ENCODE measurements around the gene MDH2.
"Not testable (repeated sequence)": the region's sequence is repeated elsewhere in the genome, so short reads cannot be mapped to it uniquely, and the experiment has no call there.

Gene MDH2

GRCh38 chr7:76048668-76048988, 722 bp downstream of the MDH2 start:
- no peak for DNase-seq

GRCh38 chr7:76049295-76049694, 1.4 kb downstream of the MDH2 start:
- no peak for DNase-seq

DNA sequence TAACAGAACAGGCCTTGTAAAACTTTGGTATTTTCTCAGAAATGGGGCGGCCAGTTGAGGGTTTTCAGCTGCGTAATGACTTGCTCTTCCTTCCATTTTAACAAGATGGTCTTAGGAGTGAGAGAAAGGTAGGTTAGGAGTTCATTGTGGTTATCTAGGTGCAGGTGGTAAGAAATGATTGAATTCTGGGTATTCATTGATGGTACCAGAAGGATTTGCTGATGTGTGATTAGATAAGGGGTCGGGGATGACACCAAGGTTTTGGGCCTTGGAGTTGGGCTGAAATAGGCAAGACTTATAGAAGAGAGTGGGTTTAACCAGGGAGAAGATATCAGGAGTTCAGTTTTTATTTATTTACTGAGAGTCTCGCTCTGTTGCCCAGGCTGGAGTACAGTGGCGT, 2.6 kb downstream of the MDH2 start:
- DNase-seq, result no peak

- no peak for DNase-seq
Observed at GRCh38 chr7:76051840-76052239, 3.9 kb downstream of the MDH2 start.

- not testable (repeated sequence) for DNase-seq
Observed at GRCh38 chr7:76052681-76053080, 4.8 kb downstream of the MDH2 start.

GRCh38 chr7:76053461-76053860, 5.6 kb downstream of the MDH2 start:
- DNase-seq, result no peak

- no peak for DNase-seq
Observed at GRCh38 chr7:76054123-76055120, 6.5 kb downstream of the MDH2 start.

DNA sequence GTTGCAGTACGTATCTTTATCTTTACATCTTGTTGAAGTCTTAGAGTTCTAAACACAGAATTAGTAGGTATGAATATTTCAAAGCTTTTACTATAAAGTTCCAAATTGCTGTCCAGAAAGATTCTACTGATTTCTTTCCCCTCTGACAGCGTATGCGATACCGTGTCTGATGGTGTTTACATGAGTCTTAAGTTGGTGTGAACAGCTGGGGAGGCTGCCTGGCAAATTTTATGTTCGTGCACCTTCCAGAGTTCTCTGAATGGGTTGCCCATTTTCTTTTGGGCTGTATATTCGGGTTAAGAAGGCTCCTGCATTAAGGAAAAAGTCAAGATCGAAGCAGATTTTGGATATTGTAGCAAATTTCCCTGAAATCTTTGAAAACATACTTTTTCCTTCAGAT, 8.3 kb downstream of the MDH2 start:
- no peak for DNase-seq

DNA sequence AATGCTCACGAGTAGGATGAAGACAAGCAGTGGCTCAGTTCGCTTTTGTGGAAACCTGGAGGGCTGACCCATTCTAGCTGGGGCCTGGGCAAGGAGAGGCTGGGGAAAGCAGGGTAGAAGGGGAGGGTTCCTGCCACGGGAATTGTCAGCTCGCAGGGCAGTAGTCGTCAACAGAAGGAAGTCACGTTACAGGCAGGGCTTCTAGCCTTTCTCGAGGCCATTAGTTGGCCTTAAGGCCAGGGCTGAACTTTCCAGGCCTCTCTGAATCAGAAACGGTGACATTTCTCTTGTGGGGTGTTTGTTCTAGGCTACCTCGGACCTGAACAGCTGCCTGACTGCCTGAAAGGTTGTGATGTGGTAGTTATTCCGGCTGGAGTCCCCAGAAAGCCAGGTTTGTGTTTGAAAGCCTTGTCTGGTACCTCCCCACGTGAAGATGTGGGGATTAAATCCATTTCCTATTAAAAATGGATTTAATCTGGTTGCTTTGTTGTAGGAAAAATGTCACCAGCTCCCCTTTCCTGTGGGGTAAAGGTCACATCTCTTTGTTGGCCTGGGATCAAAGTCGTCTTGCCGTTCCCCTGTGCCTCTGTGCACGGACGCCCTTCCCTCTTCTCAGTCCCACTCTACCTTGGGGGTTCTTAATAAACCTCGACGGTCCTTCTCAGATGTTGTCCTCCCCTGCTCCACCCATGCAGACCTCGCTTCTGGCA, 9.4 kb downstream of the MDH2 start:
- DNase-seq, result no peak

DNA sequence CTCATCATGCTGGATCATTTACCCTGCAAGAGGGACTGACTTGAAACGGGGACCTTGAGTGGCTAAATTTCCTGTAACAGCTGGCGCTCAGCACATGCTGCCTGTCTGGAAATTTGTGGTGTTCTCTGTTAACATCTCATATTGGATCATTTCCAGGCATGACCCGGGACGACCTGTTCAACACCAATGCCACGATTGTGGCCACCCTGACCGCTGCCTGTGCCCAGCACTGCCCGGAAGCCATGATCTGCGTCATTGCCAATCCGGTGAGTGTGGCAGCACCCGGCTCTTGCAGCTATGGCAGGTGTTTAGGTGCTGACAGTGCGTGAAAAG, 9.9 kb downstream of the MDH2 start:
- no peak for DNase-seq

DNA sequence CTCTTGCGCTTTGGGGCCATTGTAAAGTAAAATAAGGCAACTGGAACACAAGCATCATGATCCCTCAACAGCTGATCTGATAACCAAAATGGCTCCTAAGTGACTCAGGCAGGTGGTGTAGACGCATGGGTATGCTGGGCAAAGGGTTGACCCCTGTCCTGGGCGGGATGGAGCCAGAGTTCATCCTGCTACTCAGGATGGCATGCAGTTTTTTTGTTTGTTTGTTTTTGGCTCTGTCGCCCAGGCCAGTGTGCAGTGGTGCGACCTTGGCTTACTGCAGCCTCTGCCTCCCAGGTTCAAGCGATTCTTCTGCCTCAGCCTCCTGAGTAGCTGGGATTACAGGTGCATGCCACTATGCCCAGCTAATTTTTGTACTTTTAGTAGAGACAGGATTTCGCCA, 10.8 kb downstream of the MDH2 start:
- not testable (repeated sequence) for DNase-seq

DNA sequence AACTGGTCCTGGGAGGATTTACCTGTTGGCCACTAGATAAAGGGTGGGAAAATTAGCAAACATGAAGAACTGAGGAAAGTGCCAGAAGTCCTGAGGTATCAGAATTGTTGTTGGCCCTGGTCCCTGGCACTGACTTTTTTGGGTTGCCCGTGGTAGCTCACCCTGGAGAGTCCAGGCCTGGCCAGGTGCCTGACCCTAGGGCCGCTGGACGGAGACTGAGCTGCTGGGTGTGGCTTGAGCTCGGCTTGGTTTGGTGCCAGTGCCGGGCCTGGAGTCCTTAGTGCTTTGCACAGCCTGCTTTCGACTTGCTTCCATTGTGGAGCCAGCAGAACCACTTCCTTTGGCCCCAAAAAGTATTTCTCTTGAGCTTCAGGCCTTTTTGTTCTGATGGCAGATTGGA, 12.9 kb downstream of the MDH2 start:
- DNase-seq, result no peak

GRCh38 chr7:76062254-76062653, 14.3 kb downstream of the MDH2 start:
- no peak for DNase-seq

- no peak for DNase-seq
Observed at GRCh38 chr7:76063114-76063513, 15.2 kb downstream of the MDH2 start.

GRCh38 chr7:76063525-76063924, 15.6 kb downstream of the MDH2 start:
- no peak for DNase-seq

- no peak for DNase-seq
Observed at GRCh38 chr7:76064208-76064970, 16.5 kb downstream of the MDH2 start.

DNA sequence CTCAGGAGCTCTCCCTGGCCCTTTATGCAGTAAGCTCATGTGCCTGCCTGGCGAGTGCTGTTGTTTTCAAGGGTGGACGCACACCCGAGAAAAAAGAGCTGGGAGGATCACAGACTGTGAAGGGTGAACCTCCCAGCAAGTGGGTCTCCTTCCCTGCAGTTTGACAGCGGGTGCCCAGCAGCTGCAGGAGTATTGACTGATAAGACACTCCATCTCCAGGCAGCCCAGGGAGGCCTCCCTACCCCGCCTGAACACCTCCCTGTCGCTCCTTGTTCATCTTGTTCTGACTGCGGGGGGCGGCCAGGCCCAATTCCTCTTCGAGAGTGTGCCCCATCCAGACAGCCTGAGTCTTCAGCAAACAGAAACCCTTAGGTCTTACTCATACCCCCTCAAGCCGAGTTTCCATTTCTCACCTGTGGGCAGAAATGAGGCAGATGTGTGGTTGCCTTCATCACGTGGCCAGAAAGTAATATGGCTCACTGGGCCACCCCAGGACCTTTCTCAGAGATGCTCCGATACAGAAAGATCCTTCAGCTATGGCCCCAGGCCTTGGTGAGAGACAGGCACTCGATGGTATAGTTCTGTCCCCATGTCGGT, 17.2 kb downstream of the MDH2 start:
- no peak for DNase-seq

GRCh38 chr7:76066716-76067503, 19.0 kb downstream of the MDH2 start:
- DNase-seq, result no peak

DNA sequence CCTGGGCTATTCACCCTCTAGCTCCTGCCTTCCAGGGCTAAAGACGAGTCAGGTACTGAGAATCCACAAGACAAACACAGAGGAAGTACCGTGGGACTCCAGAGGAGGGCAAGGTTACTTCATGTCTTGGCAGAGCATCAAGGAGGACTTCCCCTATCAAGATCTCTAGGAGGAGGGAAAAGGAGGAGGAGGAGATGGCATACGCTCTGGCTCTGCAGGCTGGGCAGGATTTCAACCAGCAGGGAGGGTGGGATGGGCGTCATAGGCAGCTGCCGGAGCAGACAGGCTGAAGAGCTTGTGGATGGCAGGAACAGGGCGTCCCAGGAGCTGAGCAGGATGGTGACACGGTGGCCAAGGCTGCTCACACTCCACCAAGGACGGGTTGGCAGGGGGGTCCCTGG, 21.3 kb downstream of the MDH2 start:
- no peak for DNase-seq

GRCh38 chr7:76071316-76072242, 23.7 kb downstream of the MDH2 start:
- DNase-seq, result no peak
